DND-41 (cell line): ENCODE data around the gene ANKS1B.

Experiments
- CTCF ChIP-seq: IDR thresholded peaks from 2 replicates; pipeline ENCODE4 v1.5.1; 2012; ENCODE audit warnings: borderline replicate concordance, low read length, moderate library complexity, mild to moderate bottlenecking; ENCODE audit not compliant: poor library complexity, severe bottlenecking; ENCODE audit errors: extremely low read depth
- EZH2 ChIP-seq: IDR thresholded peaks from 3 replicates; pipeline ENCODE4 v1.6.1; 2012; ENCODE audit warnings: borderline replicate concordance, low read depth, mild to moderate bottlenecking, moderate library complexity, low read length, inconsistent platforms; ENCODE audit not compliant: severe bottlenecking

- no peak for TF ChIP-seq CTCF
- TF ChIP-seq EZH2 = no peak
Observed at GRCh38 chr12:98814254-98814653, 1170.5 kb downstream of the ANKS1B start.
